T-helper 9 cell (primary cell): Measurements from ENCODE around the gene PLXNB2.
"Not testable (repeated sequence)": the region's sequence is repeated elsewhere in the genome, so short reads cannot be mapped to it uniquely, and the experiment has no call there.

Experiments used
- DNase-seq: peaks from one replicate; pipeline ENCODE4 v3.0.0-alpha.2; 2020

The PLXNB2 gene

GRCh38 chr22:50278461-50278860 is 29.0 kb downstream of the PLXNB2 start:
- no peak for DNase-seq

- no peak for DNase-seq
Observed at GRCh38 chr22:50277761-50278160, 29.7 kb downstream of the PLXNB2 start.

- peak; percentile 40 for DNase-seq
Observed at GRCh38 chr22:50276143-50276542, 31.3 kb downstream of the PLXNB2 start.

GRCh38 chr22:50275181-50276055 is 32.0 kb downstream of the PLXNB2 start:
- DNase-seq = no peak

GRCh38 chr22:50274771-50275170 is 32.7 kb downstream of the PLXNB2 start:
- DNase-seq = no peak

GRCh38 chr22:50274311-50274710 is 33.1 kb downstream of the PLXNB2 start:
- DNase-seq = peak; percentile 31

GRCh38 chr22:50273781-50274180 is 33.7 kb downstream of the PLXNB2 start:
- DNase-seq = not testable (repeated sequence)

- not testable (repeated sequence) for DNase-seq
Observed at GRCh38 chr22:50273352-50273751, 34.1 kb downstream of the PLXNB2 start.

GRCh38 chr22:50272044-50272802 is 35.2 kb downstream of the PLXNB2 start:
- DNase-seq = no peak

GRCh38 chr22:50271519-50271970 is 35.9 kb downstream of the PLXNB2 start:
- peak; percentile 44 for DNase-seq

- peak; percentile 69 for DNase-seq
Observed at GRCh38 chr22:50270666-50271394, 36.6 kb downstream of the PLXNB2 start.

- DNase-seq = peak; percentile 61
Observed at GRCh38 chr22:50269970-50270665, 37.3 kb downstream of the PLXNB2 start, which contains the start of gene MAPK11. Gene MAPK11, minus strand, starts transcription at chr22:50270380. Its CDS starts 88 bp downstream, at chr22:50270292.

- no peak for DNase-seq
Observed at GRCh38 chr22:50269573-50269969, 37.9 kb downstream of the PLXNB2 start.

- DNase-seq = no peak
Observed at GRCh38 chr22:50268655-50269113, 38.8 kb downstream of the PLXNB2 start.

- peak; percentile 31 for DNase-seq
Observed at GRCh38 chr22:50267591-50268390, 39.7 kb downstream of the PLXNB2 start.

GRCh38 chr22:50266994-50267393 is 40.5 kb downstream of the PLXNB2 start:
- DNase-seq = no peak

- no peak for DNase-seq
Observed at GRCh38 chr22:50264946-50265669, 42.3 kb downstream of the PLXNB2 start.

GRCh38 chr22:50264104-50264745 is 43.2 kb downstream of the PLXNB2 start:
- no peak for DNase-seq

GRCh38 chr22:50262973-50263617 is 44.4 kb downstream of the PLXNB2 start:
- DNase-seq = no peak
